ENCODE results near the gene PCCA. TPM values are rescaled to one million over a fixed set of nuclear protein-coding genes. Genes with fewer than 3 reads are reported as not detected.

The PCCA gene
- total RNA-seq, 5 donors from 2014 or later (not counting 1 experiment from before 2014, with no cell fraction given) = 7.6 to 16.8 (median 10.2) TPM

- ATAC-seq (replicated peaks in 1 of 4) = no peak
- H3K9me3 Mint-ChIP-seq = no peaks in the 10 kb centered on the region
Measured at GRCh38 chr13:100480676-100481075, 391.8 kb downstream of the PCCA start.

DNA sequence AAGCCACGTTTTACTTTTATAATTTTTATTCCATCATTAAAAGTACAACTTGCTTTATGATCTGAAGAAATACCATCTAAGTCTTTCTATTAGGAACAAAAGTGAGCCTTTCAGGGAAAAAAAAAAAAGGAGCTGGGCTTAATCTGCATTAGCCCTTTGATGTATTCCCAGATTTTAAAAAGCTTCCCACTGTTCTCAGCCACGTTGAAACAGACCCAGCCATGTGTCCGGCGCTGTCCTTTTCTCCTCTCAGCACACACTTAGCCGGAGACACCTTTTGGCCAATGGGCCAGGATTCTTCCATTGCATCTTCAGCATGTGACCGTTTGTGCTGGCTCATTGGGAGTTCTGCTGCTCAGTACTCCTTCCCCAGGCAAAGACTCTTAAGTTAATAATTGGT is 394.2 kb downstream of the PCCA start:
- Mint-ChIP-seq H3K27me3 (no peaks in the 10 kb centered on the region), H3K4me1 (peaks cover 12 to 26% (median 18%) of the 10 kb centered on the region in 3 donors), H3K36me3 (peaks cover 5% of the 10 kb centered on the region), H3K4me3 (no peak overlapping the region), H3K9me3 (no peaks in the 10 kb centered on the region), H3K27ac (no peak overlapping the region)
- ChIA-PET POLR2A (interaction anchor here in 1 of 2 donors (0.6 kb wide), 1 partner anchor 563 kb away, joined by 3 read pairs; no protein-coding TSS in a partner anchor), CTCF (interaction anchor here (0.6 to 0.7 kb wide), 2 partner anchors 37 to 248 kb away, joined by 5 to 7 read pairs; no protein-coding TSS in a partner anchor)
- no peak for DNase-seq
- WGBS (ENCODE audit: insufficient coverage) = 89% methylated on average over 4 of the region's 6 CpGs
- ATAC-seq (replicated peaks in 1 of 4) = no peak
- Histone ChIP-seq H3K9me3 (no peaks in the 10 kb centered on the region), H3K4me3 (ENCODE audit: control insufficient read depth in 1 of 2, extremely low read depth in 1 of 2, low read length in 1 of 2) (no peak overlapping the region), H3K27ac (ENCODE audit: low read length) (no peak overlapping the region), H3K4me1 (ENCODE audit: control insufficient read depth in 1 of 2, extremely low read depth in 1 of 2, insufficient read depth in 2 of 2, low read length in 2 of 2) (peaks cover 4 to 5% of the 10 kb centered on the region in 2 experiments), H3K27me3 (replicated peaks in 1 of 2; ENCODE audit: control insufficient read depth in 2 of 2, extremely low read depth in 1 of 2, insufficient read depth in 2 of 2, low read length in 1 of 2) (no peaks in the 10 kb centered on the region), H3K36me3 (ENCODE audit: control insufficient read depth in 2 of 2, extremely low read depth in 1 of 2, insufficient read depth in 1 of 2, low read length in 1 of 2) (no peaks in the 10 kb centered on the region)

More at GRCh38 chr13:100480676-100481075, 391.8 kb downstream of the PCCA start:
- Histone ChIP-seq H3K36me3 (ENCODE audit: control insufficient read depth in 2 of 2, extremely low read depth in 1 of 2, insufficient read depth in 1 of 2, low read length in 1 of 2) (no peaks in the 10 kb centered on the region), H3K4me1 (ENCODE audit: control insufficient read depth in 1 of 2, extremely low read depth in 1 of 2, insufficient read depth in 2 of 2, low read length in 2 of 2) (peaks cover 4 to 5% of the 10 kb centered on the region in 2 experiments), H3K27ac (ENCODE audit: low read length) (no peak overlapping the region), H3K4me3 (ENCODE audit: control insufficient read depth in 1 of 2, extremely low read depth in 1 of 2, low read length in 1 of 2) (no peak overlapping the region), H3K27me3 (replicated peaks in 1 of 2; ENCODE audit: control insufficient read depth in 2 of 2, extremely low read depth in 1 of 2, insufficient read depth in 2 of 2, low read length in 1 of 2) (no peaks in the 10 kb centered on the region), H3K9me3 (no peaks in the 10 kb centered on the region)
- no peaks in the 10 kb centered on the region for H3K27me3 Mint-ChIP-seq
- 100% methylated on average over 3 of the region's 9 CpGs for WGBS (ENCODE audit: insufficient coverage)
- CTCF ChIA-PET = no interaction called here
- no peak overlapping the region for H3K27ac Mint-ChIP-seq
- peaks cover 5% of the 10 kb centered on the region for H3K36me3 Mint-ChIP-seq
- no peak overlapping the region for H3K4me3 Mint-ChIP-seq
- DNase-seq = no peak
- H3K4me1 Mint-ChIP-seq = peaks cover 12 to 26% (median 18%) of the 10 kb centered on the region in 3 donors
- POLR2A ChIA-PET = no interaction called here

- peaks cover 12 to 26% (median 18%) of the 10 kb centered on the region in 3 donors for H3K4me1 Mint-ChIP-seq
- Histone ChIP-seq H3K4me1 (ENCODE audit: control insufficient read depth in 1 of 2, extremely low read depth in 1 of 2, insufficient read depth in 2 of 2, low read length in 2 of 2) (peaks cover 4 to 5% of the 10 kb centered on the region in 2 experiments), H3K4me3 (ENCODE audit: control insufficient read depth in 1 of 2, extremely low read depth in 1 of 2, low read length in 1 of 2) (no peak overlapping the region), H3K27ac (ENCODE audit: low read length) (no peak overlapping the region), H3K27me3 (replicated peaks in 1 of 2; ENCODE audit: control insufficient read depth in 2 of 2, extremely low read depth in 1 of 2, insufficient read depth in 2 of 2, low read length in 1 of 2) (no peaks in the 10 kb centered on the region), H3K36me3 (ENCODE audit: control insufficient read depth in 2 of 2, extremely low read depth in 1 of 2, insufficient read depth in 1 of 2, low read length in 1 of 2) (no peaks in the 10 kb centered on the region), H3K9me3 (no peaks in the 10 kb centered on the region)
- no peaks in the 10 kb centered on the region for H3K27me3 Mint-ChIP-seq
- ATAC-seq (replicated peaks in 1 of 4) = no peak
- POLR2A ChIA-PET = interaction anchor here in 1 of 2 donors (0.6 kb wide), 2 partner anchors 1797 to 2000 kb away, joined by 3 to 6 read pairs; no protein-coding TSS in a partner anchor
- 49% methylated on average over 2 of the region's 8 CpGs for WGBS (ENCODE audit: insufficient coverage)
- peaks cover 3% of the 10 kb centered on the region for H3K36me3 Mint-ChIP-seq
- no peak overlapping the region for H3K27ac Mint-ChIP-seq
- H3K9me3 Mint-ChIP-seq = no peaks in the 10 kb centered on the region
- no peak overlapping the region for H3K4me3 Mint-ChIP-seq
- CTCF ChIA-PET = no interaction called here
- no peak for DNase-seq
Measured at GRCh38 chr13:100483841-100484381, 395.0 kb downstream of the PCCA start.

DNA sequence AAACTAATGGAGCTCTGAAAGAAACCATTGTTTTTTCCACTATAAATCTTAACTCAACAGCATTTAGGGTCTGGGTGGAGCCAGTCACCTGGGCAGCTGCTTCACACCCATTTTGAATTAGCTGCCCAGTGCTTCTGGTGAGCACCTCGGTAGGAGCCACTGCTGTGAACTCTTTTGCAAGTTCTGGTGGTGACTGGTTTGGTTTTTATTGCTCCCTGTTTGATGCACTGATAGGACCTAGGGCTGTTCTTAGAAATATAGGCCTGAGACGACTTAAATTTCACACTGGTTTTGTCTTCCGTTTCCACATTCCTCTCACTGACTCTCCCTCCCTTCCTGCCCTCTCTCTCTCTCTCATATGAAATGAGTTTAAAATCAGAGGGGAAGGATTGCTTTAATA is 395.8 kb downstream of the PCCA start:
- ChIA-PET POLR2A (interaction anchor here in 1 of 2 donors (0.6 kb wide), 1 partner anchor 1999 kb away, joined by 3 read pairs; no protein-coding TSS in a partner anchor), CTCF (interaction anchor here in 1 of 2 donors (0.5 to 0.6 kb wide), 2 partner anchors 482 to 647 kb away, joined by 4 to 6 read pairs; no protein-coding TSS in a partner anchor)
- Histone ChIP-seq H3K27me3 (replicated peaks in 1 of 2; ENCODE audit: control insufficient read depth in 2 of 2, extremely low read depth in 1 of 2, insufficient read depth in 2 of 2, low read length in 1 of 2) (no peaks in the 10 kb centered on the region), H3K36me3 (ENCODE audit: control insufficient read depth in 2 of 2, extremely low read depth in 1 of 2, insufficient read depth in 1 of 2, low read length in 1 of 2) (no peaks in the 10 kb centered on the region), H3K27ac (ENCODE audit: low read length) (no peak overlapping the region), H3K4me1 (ENCODE audit: control insufficient read depth in 1 of 2, extremely low read depth in 1 of 2, insufficient read depth in 2 of 2, low read length in 2 of 2) (peaks cover 4 to 5% of the 10 kb centered on the region in 2 experiments), H3K4me3 (ENCODE audit: control insufficient read depth in 1 of 2, extremely low read depth in 1 of 2, low read length in 1 of 2) (no peak overlapping the region), H3K9me3 (no peaks in the 10 kb centered on the region)
- peak overlapping the region in 1 of 3 donors; percentile 37 for H3K4me3 Mint-ChIP-seq
- no peaks in the 10 kb centered on the region for H3K36me3 Mint-ChIP-seq
- no peaks in the 10 kb centered on the region for H3K9me3 Mint-ChIP-seq
- WGBS (ENCODE audit: insufficient coverage) = 100% methylated on average over 1 of the region's 3 CpGs
- H3K27me3 Mint-ChIP-seq = no peaks in the 10 kb centered on the region
- DNase-seq (no peak), ATAC-seq (replicated peaks in 1 of 4) (no peak)
- H3K4me1 Mint-ChIP-seq = peaks cover 12 to 26% (median 18%) of the 10 kb centered on the region in 3 donors
- H3K27ac Mint-ChIP-seq = no peak overlapping the region

GRCh38 chr13:100485265-100485664 is 396.4 kb downstream of the PCCA start:
- H3K9me3 Mint-ChIP-seq = no peaks in the 10 kb centered on the region
- no peaks in the 10 kb centered on the region for H3K27me3 ChIP-seq (replicated peaks in 1 of 2; ENCODE audit: control insufficient read depth in 2 of 2, extremely low read depth in 1 of 2, insufficient read depth in 2 of 2, low read length in 1 of 2)
- no peak for ATAC-seq (replicated peaks in 1 of 4)
- H3K4me1 ChIP-seq (ENCODE audit: control insufficient read depth in 1 of 2, extremely low read depth in 1 of 2, insufficient read depth in 2 of 2, low read length in 2 of 2) = peaks cover 4 to 5% of the 10 kb centered on the region in 2 experiments
- no CpG with 5 or more reads among the region's 2 CpGs for WGBS (ENCODE audit: insufficient coverage)
- H3K27ac ChIP-seq (ENCODE audit: low read length) = no peak overlapping the region
- no peak for DNase-seq
- no peak overlapping the region for H3K27ac Mint-ChIP-seq
- H3K4me3 Mint-ChIP-seq = no peak overlapping the region
- no peaks in the 10 kb centered on the region for H3K36me3 Mint-ChIP-seq
- POLR2A ChIA-PET = no interaction called here
- H3K27me3 Mint-ChIP-seq = no peaks in the 10 kb centered on the region
- H3K9me3 ChIP-seq = no peaks in the 10 kb centered on the region
- no peaks in the 10 kb centered on the region for H3K36me3 ChIP-seq (ENCODE audit: control insufficient read depth in 2 of 2, extremely low read depth in 1 of 2, insufficient read depth in 1 of 2, low read length in 1 of 2)
- no peak overlapping the region for H3K4me3 ChIP-seq (ENCODE audit: control insufficient read depth in 1 of 2, extremely low read depth in 1 of 2, low read length in 1 of 2)
- H3K4me1 Mint-ChIP-seq = peaks cover 12 to 26% (median 18%) of the 10 kb centered on the region in 3 donors
- CTCF ChIA-PET = interaction anchor here in 1 of 2 donors (0.6 kb wide), 1 partner anchor 483 kb away, joined by 6 read pairs; no protein-coding TSS in a partner anchor

DNA sequence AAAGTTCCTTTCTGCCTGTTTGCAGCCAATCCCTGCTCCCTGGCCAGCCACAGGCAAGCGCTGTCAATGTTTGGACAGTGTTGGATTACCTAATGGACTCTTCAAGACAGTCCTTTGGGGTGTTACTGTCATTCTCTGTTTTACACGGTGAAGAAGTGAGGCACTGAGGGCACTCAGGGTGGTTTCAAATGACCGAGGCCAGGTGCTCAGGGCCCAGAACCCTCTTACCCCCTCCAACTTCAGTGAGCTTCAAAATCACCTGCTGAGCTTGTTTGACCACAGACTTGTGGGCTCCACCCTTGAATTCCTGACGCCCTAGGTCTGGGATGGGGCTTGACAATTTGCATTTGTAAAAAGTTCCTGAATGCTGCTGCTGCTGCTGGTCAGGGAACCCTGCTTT is 401.8 kb downstream of the PCCA start:
- no peak for DNase-seq
- Mint-ChIP-seq H3K9me3 (no peaks in the 10 kb centered on the region), H3K4me1 (no peaks in the 10 kb centered on the region), H3K36me3 (peaks cover 6% of the 10 kb centered on the region), H3K4me3 (no peak overlapping the region), H3K27ac (no peak overlapping the region), H3K27me3 (no peaks in the 10 kb centered on the region)
- POLR2A ChIA-PET = no interaction called here
- CTCF ChIA-PET = interaction anchor here in 1 of 2 donors (0.6 kb wide), 1 partner anchor 31 kb away, joined by 3 read pairs; no protein-coding TSS in a partner anchor
- Histone ChIP-seq H3K4me3 (ENCODE audit: control insufficient read depth in 1 of 2, extremely low read depth in 1 of 2, low read length in 1 of 2) (no peak overlapping the region), H3K27ac (ENCODE audit: low read length) (no peak overlapping the region), H3K27me3 (replicated peaks in 1 of 2; ENCODE audit: control insufficient read depth in 2 of 2, extremely low read depth in 1 of 2, insufficient read depth in 2 of 2, low read length in 1 of 2) (no peaks in the 10 kb centered on the region), H3K9me3 (no peaks in the 10 kb centered on the region), H3K36me3 (ENCODE audit: control insufficient read depth in 2 of 2, extremely low read depth in 1 of 2, insufficient read depth in 1 of 2, low read length in 1 of 2) (no peaks in the 10 kb centered on the region), H3K4me1 (ENCODE audit: control insufficient read depth in 1 of 2, extremely low read depth in 1 of 2, insufficient read depth in 2 of 2, low read length in 2 of 2) (no peaks in the 10 kb centered on the region)
- WGBS (ENCODE audit: insufficient coverage) = 93% methylated on average over 3 of the region's 4 CpGs
- ATAC-seq (replicated peaks in 1 of 4) = no peak

Data from T-cell (primary cell).